Ectodermal cell (in vitro differentiated cells): ENCODE data around the gene IL1RAPL2.

ENCODE experiments used
- H3K27ac ChIP-seq: 2 replicates; pipeline ENCODE4 v1.7.0; 2013; ENCODE audit warnings: mild to moderate bottlenecking, low read depth, low read length; ENCODE audit not compliant: insufficient read depth, poor library complexity, severe bottlenecking
- H3K27me3 ChIP-seq: 2 replicates; pipeline ENCODE4 v1.7.0; 2013; ENCODE audit warnings: mild to moderate bottlenecking, low read length; ENCODE audit not compliant: insufficient read depth, control insufficient read depth, poor library complexity, severe bottlenecking
- H3K36me3 ChIP-seq: one replicate; pipeline ENCODE4 v1.7.0; 2013; ENCODE audit warnings: low read length; ENCODE audit not compliant: control insufficient read depth, insufficient read depth
- H3K4me1 ChIP-seq: one replicate; pipeline ENCODE4 v1.7.0; 2013; ENCODE audit warnings: low read length; ENCODE audit not compliant: control insufficient read depth, insufficient read depth
- H3K4me3 ChIP-seq: 2 replicates; pipeline ENCODE4 v1.7.0; 2013; ENCODE audit warnings: low read depth, low read length, control low read depth; ENCODE audit not compliant: insufficient read depth
- H3K9me3 ChIP-seq: 2 replicates; pipeline ENCODE4 v1.7.0; 2013; ENCODE audit warnings: mild to moderate bottlenecking, low read length, moderate library complexity; ENCODE audit not compliant: control insufficient read depth
- WGBS, 2 experiments: methylation state at CpG; one replicate each; pipeline ENCODE4 v1.1.7; 2013; ENCODE audit warnings: missing lambda C conversion rate in 2 of 2; 5-methylcytosine and 5-hydroxymethylcytosine counted together

IL1RAPL2 gene

DNA sequence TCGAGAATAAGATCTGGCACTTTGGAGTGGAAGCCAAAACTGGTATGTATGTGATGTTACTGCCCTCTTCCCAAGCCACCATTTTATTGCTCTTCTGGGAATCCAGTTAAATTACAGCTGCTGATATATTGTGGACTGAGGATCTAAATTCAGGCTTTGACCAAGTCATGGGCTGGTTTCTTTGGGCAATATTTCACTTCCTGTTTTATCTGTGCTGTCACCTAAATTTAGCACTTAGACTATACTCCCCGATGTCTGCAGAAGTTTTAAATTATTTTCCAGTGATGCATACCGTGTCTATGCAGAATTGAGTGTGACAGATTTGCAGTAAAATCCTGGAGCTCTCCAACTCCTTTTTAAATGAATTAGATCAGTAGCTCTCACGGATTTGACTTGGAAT, 554.5 kb downstream of the IL1RAPL2 start:
- WGBS, 2 experiments, result 89 to 100% methylated on average over 3 to 4 of the region's 4 CpGs
- no peaks in the 10 kb centered on the region for H3K36me3 ChIP-seq
- no peak overlapping the region for H3K27ac ChIP-seq

GRCh38 chrX:105121186-105121585, 555.2 kb downstream of the IL1RAPL2 start:
- no CpG with 5 or more reads among the region's 2 CpGs for WGBS, 2 experiments
- Histone ChIP-seq H3K27me3 (no peaks in the 10 kb centered on the region), H3K4me1 (no peaks in the 10 kb centered on the region), H3K9me3 (no peaks in the 10 kb centered on the region), H3K36me3 (no peaks in the 10 kb centered on the region), H3K4me3 (no peak overlapping the region), H3K27ac (no peak overlapping the region)

More for the DNA sequence above, 554.5 kb downstream of the IL1RAPL2 start:
- H3K4me3 ChIP-seq, result no peak overlapping the region
- no peaks in the 10 kb centered on the region for H3K27me3 ChIP-seq
- H3K4me1 ChIP-seq, result no peaks in the 10 kb centered on the region
- no peaks in the 10 kb centered on the region for H3K9me3 ChIP-seq

DNA sequence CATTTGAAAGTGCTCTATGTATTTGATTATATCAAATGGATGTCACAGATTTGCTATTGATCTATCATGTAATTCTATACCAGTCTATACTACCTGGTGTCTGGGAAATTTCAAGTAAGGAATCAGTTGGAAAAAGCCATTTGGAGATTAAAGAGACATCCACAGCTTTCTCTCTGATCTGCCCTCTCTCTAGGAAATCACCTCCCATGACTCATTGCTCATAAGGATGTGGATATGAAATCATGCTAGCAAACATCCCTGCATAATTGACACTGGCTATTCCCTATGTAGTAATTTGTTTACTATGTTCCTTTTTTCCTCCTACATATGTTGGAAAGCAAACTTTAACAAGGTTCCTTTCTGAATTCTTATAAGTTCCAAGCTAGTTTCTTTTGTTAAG, 560.2 kb downstream of the IL1RAPL2 start:
- H3K27me3 ChIP-seq, result no peaks in the 10 kb centered on the region
- no peaks in the 10 kb centered on the region for H3K9me3 ChIP-seq
- H3K36me3 ChIP-seq, result no peaks in the 10 kb centered on the region
- H3K27ac ChIP-seq, result no peak overlapping the region
- H3K4me1 ChIP-seq, result no peaks in the 10 kb centered on the region
- no peak overlapping the region for H3K4me3 ChIP-seq

- H3K4me1 ChIP-seq, result no peaks in the 10 kb centered on the region
- no peaks in the 10 kb centered on the region for H3K9me3 ChIP-seq
- H3K4me3 ChIP-seq, result no peak overlapping the region
- H3K36me3 ChIP-seq, result no peaks in the 10 kb centered on the region
- H3K27me3 ChIP-seq, result no peaks in the 10 kb centered on the region
- H3K27ac ChIP-seq, result no peak overlapping the region
Observed at GRCh38 chrX:105134273-105134672, 568.3 kb downstream of the IL1RAPL2 start.

GRCh38 chrX:105136786-105137185, 570.8 kb downstream of the IL1RAPL2 start:
- H3K36me3 ChIP-seq, result no peaks in the 10 kb centered on the region
- no peaks in the 10 kb centered on the region for H3K9me3 ChIP-seq
- no peaks in the 10 kb centered on the region for H3K4me1 ChIP-seq
- no peak overlapping the region for H3K4me3 ChIP-seq
- H3K27ac ChIP-seq, result no peak overlapping the region
- no peaks in the 10 kb centered on the region for H3K27me3 ChIP-seq

- Histone ChIP-seq H3K4me3 (no peak overlapping the region), H3K27me3 (no peaks in the 10 kb centered on the region), H3K27ac (no peak overlapping the region), H3K4me1 (no peaks in the 10 kb centered on the region), H3K36me3 (no peaks in the 10 kb centered on the region), H3K9me3 (no peaks in the 10 kb centered on the region)
- WGBS, 2 experiments, result 92 to 100% methylated on average over 1 of the region's 1 CpG
Observed at GRCh38 chrX:105150036-105150435, 584.0 kb downstream of the IL1RAPL2 start.

- 50 to 61% methylated on average over 2 to 3 of the region's 4 CpGs for whole genome bisulfite sequencing, 2 experiments
Observed at GRCh38 chrX:105150557-105150956, 584.6 kb downstream of the IL1RAPL2 start.

GRCh38 chrX:105167233-105167632, 601.2 kb downstream of the IL1RAPL2 start:
- Histone ChIP-seq H3K36me3 (no peaks in the 10 kb centered on the region), H3K9me3 (no peaks in the 10 kb centered on the region), H3K27me3 (no peaks in the 10 kb centered on the region), H3K4me1 (no peaks in the 10 kb centered on the region), H3K27ac (no peak overlapping the region), H3K4me3 (no peak overlapping the region)
- WGBS, 2 experiments, result 91 to 96% methylated on average over 2 of the region's 3 CpGs

More at GRCh38 chrX:105150557-105150956, 584.6 kb downstream of the IL1RAPL2 start:
- H3K27me3 ChIP-seq, result no peaks in the 10 kb centered on the region
- no peak overlapping the region for H3K27ac ChIP-seq
- no peaks in the 10 kb centered on the region for H3K9me3 ChIP-seq
- no peak overlapping the region for H3K4me3 ChIP-seq
- H3K36me3 ChIP-seq, result no peaks in the 10 kb centered on the region
- no peaks in the 10 kb centered on the region for H3K4me1 ChIP-seq

DNA sequence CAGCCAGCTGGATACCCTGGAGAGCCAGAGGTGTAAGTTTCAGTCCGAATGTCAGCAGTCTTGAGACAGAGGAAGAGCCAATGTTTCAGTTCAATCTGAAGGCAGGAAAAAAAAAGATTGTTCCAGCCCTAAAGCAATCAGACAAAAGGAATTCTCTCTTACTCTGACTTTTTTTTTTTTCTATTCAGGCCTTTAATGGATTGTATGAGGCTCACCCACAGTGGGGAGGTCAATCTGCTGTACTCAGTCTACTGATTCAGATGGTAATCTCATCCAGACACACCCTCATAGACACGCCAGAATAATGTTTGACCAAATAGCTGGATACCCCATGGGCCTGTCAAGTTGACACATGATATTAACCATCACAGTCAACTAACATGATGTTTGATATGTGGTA, 602.6 kb downstream of the IL1RAPL2 start:
- H3K4me3 ChIP-seq, result no peak overlapping the region
- H3K27me3 ChIP-seq, result no peaks in the 10 kb centered on the region
- 75 to 86% methylated on average over 1 to 2 of the region's 2 CpGs for WGBS, 2 experiments
- no peaks in the 10 kb centered on the region for H3K36me3 ChIP-seq
- H3K27ac ChIP-seq, result no peak overlapping the region
- H3K9me3 ChIP-seq, result no peaks in the 10 kb centered on the region
- no peaks in the 10 kb centered on the region for H3K4me1 ChIP-seq

- Histone ChIP-seq H3K9me3 (no peaks in the 10 kb centered on the region), H3K27ac (no peak overlapping the region)
- WGBS, 2 experiments, result 90 to 94% methylated on average over 4 of the region's 4 CpGs
Observed at GRCh38 chrX:105173071-105173470, 607.1 kb downstream of the IL1RAPL2 start.

GRCh38 chrX:105179644-105180043, 613.6 kb downstream of the IL1RAPL2 start:
- Histone ChIP-seq H3K4me1 (no peaks in the 10 kb centered on the region), H3K4me3 (no peak overlapping the region), H3K27ac (no peak overlapping the region), H3K27me3 (no peaks in the 10 kb centered on the region), H3K36me3 (no peaks in the 10 kb centered on the region), H3K9me3 (no peaks in the 10 kb centered on the region)
- WGBS, 2 experiments, result 91% methylated on average over 1 of the region's 3 CpGs; no CpG with 5 or more reads in 1 of the 2 experiments

More at GRCh38 chrX:105173071-105173470, 607.1 kb downstream of the IL1RAPL2 start:
- no peaks in the 10 kb centered on the region for H3K4me1 ChIP-seq
- no peaks in the 10 kb centered on the region for H3K27me3 ChIP-seq
- H3K36me3 ChIP-seq, result no peaks in the 10 kb centered on the region
- no peak overlapping the region for H3K4me3 ChIP-seq
